Superior temporal gyrus (tissue), 1 donor: ENCODE measurements around the gene SEC24A.
"Not testable (repeated sequence)": the region's sequence is repeated elsewhere in the genome, so short reads cannot be mapped to it uniquely, and the experiment has no call there.

Source experiments
- DNase-seq: peaks from one replicate; pipeline ENCODE4 v3.0.0-alpha.2; 2016; ENCODE audit errors: extremely low spot score

The SEC24A gene

GRCh38 chr5:134648425-134649162 is at the start of gene SEC24A:
Gene SEC24A (plus strand): TSS chr5:134648785. CDS start chr5:134649077, 292 bp downstream.
- peak; percentile 84 for DNase-seq

- not testable (repeated sequence) for DNase-seq
Observed at GRCh38 chr5:134599820-134600219, 48.8 kb upstream of the SEC24A start.

- DNase-seq: peak; percentile 35
Observed at GRCh38 chr5:134600600-134600999, 48.0 kb upstream of the SEC24A start.

GRCh38 chr5:134603059-134603458 is 45.5 kb upstream of the SEC24A start:
- DNase-seq: no peak

- DNase-seq: no peak
Observed at GRCh38 chr5:134604908-134605307, 43.7 kb upstream of the SEC24A start.

GRCh38 chr5:134606726-134607125 is 41.9 kb upstream of the SEC24A start:
- DNase-seq: no peak

- DNase-seq: no peak
Observed at GRCh38 chr5:134608555-134608954, 40.0 kb upstream of the SEC24A start.

- no peak for DNase-seq
Observed at GRCh38 chr5:134609232-134609851, 39.2 kb upstream of the SEC24A start.

- no peak for DNase-seq
Observed at GRCh38 chr5:134610725-134611124, 37.9 kb upstream of the SEC24A start.

- no peak for DNase-seq
Observed at GRCh38 chr5:134611515-134611914, 37.1 kb upstream of the SEC24A start.

GRCh38 chr5:134614450-134615085 is 34.0 kb upstream of the SEC24A start:
- no peak for DNase-seq

GRCh38 chr5:134620634-134621033 is 28.0 kb upstream of the SEC24A start:
- DNase-seq: no peak

- no peak for DNase-seq
Observed at GRCh38 chr5:134625559-134625958, 23.0 kb upstream of the SEC24A start.

- DNase-seq: no peak
Observed at GRCh38 chr5:134626369-134627014, 22.1 kb upstream of the SEC24A start.

- no peak for DNase-seq
Observed at GRCh38 chr5:134634227-134634626, 14.4 kb upstream of the SEC24A start.

- not testable (repeated sequence) for DNase-seq
Observed at GRCh38 chr5:134635366-134635765, 13.2 kb upstream of the SEC24A start.

GRCh38 chr5:134637116-134637721 is 11.4 kb upstream of the SEC24A start:
- no peak for DNase-seq

GRCh38 chr5:134638760-134639201 is 9.8 kb upstream of the SEC24A start:
- no peak for DNase-seq

- no peak for DNase-seq
Observed at GRCh38 chr5:134642931-134643530, 5.6 kb upstream of the SEC24A start.

GRCh38 chr5:134647750-134648424 is 698 bp upstream of the SEC24A start:
- DNase-seq: no peak
